Activated T-helper 1 cell treated with anti-CD3 and anti-CD28 coated beads, Interleukin-12 subunit alpha, Interleukin-12 subunit beta, Interleukin-2, Interleukin-4 antibody, amounts not matched to agents 30 ng/mL and 10 ng/mL and 1 ng/mL, durations not matched to agents 14 hours and 24 hours and 36 hours (primary cell): Measurements from ENCODE around the gene TTC12. TPM values are rescaled to one million over a fixed set of nuclear protein-coding genes. Genes with fewer than 3 reads are reported as not detected.

Experiments
- DNase-seq: peaks from one replicate; pipeline ENCODE4 v3.0.0; 2021; ENCODE audit warnings: low spot score
- H3K27ac Mint-ChIP-seq: one replicate; pipeline ENCODE4 v1.8.0; 2021; ENCODE audit warnings: mild to moderate bottlenecking, mixed read lengths
- H3K27me3 Mint-ChIP-seq: one replicate; pipeline ENCODE4 v1.8.0; 2022; ENCODE audit warnings: mild to moderate bottlenecking, moderate library complexity, mixed read lengths; ENCODE audit not compliant: insufficient read depth
- H3K36me3 Mint-ChIP-seq: one replicate; pipeline ENCODE4 v1.8.0; 2021; ENCODE audit warnings: low read depth, mixed read lengths
- H3K4me1 Mint-ChIP-seq: one replicate; pipeline ENCODE4 v1.8.0; 2021; ENCODE audit warnings: low read depth, mixed read lengths
- H3K4me3 Mint-ChIP-seq: one replicate; pipeline ENCODE4 v1.8.0; 2021; ENCODE audit warnings: mild to moderate bottlenecking, moderate library complexity, mixed read lengths
- H3K9me3 Mint-ChIP-seq: one replicate; pipeline ENCODE4 v1.8.0; 2021; ENCODE audit warnings: mixed read lengths
- intact Hi-C: fragments of 100-400 bp; cut with micrococcal nuclease; formaldehyde crosslinking; loops from one replicate; pipeline ENCODE4 v1.15.1; 2024
- total RNA-seq: library from RNA; stranded (reverse); gene quantifications from 2 replicates; pipeline ENCODE4 v1.2.3, GENCODE V29; 2022

TTC12 gene
- total RNA-seq, 1 donor from 2014 or later, result 8.5 TPM

DNA sequence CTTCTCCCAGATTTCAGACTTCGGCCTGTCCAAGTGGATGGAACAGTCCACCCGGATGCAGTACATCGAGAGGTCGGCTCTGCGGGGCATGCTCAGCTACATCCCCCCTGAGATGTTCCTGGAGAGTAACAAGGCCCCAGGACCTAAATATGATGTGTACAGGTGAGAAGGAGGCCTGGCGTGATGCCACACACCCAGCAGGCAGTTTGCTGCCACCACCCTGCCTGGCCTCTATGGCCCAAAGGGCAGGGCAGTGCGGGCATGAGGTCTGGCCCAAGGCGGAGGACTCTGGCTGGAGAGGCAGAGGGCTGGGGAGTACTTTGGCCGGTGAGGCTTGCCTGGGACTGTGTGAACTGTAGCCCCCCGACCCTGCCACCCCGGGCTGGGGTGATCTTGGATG lies 80.5 kb downstream of the TTC12 start:
- H3K9me3 Mint-ChIP-seq, result no peaks in the 10 kb centered on the region
- H3K4me1 Mint-ChIP-seq, result no peaks in the 10 kb centered on the region
- H3K4me3 Mint-ChIP-seq, result no peak overlapping the region
- DNase-seq, result no peak
- H3K27ac Mint-ChIP-seq, result no peak overlapping the region
- intact Hi-C loops, result no loop called here
- no peaks in the 10 kb centered on the region for H3K27me3 Mint-ChIP-seq
- no peaks in the 10 kb centered on the region for H3K36me3 Mint-ChIP-seq

DNA sequence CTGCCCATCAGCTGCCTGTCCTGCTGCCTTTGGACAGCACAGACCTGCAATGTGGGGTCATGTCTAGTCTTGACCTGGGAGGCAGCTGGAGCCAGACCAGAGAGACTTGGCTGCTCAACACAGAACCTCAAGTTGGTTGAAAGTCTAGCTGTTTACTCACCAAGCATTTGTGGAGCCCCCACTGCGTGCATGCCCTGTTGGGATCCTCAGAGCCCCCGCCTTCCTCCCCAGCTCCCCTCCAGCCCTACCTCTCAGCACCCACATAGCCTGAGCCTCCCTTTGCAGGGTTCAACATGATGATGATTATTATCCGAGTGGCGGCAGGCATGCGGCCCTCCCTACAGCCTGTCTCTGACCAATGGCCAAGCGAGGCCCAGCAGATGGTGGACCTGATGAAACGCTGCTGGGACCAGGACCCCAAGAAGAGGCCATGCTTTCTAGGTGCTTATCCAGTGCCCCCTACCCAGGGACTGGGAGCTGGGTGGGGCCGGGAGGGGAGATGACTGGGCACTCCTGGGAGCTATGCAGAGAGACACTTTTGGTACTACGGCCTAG lies 81.5 kb downstream of the TTC12 start:
- no peaks in the 10 kb centered on the region for H3K9me3 Mint-ChIP-seq
- no peak overlapping the region for H3K4me3 Mint-ChIP-seq
- H3K36me3 Mint-ChIP-seq, result no peaks in the 10 kb centered on the region
- H3K27me3 Mint-ChIP-seq, result no peaks in the 10 kb centered on the region
- no peaks in the 10 kb centered on the region for H3K4me1 Mint-ChIP-seq
- intact Hi-C loops, result no loop called here
- DNase-seq, result no peak
- H3K27ac Mint-ChIP-seq, result no peak overlapping the region

DNA sequence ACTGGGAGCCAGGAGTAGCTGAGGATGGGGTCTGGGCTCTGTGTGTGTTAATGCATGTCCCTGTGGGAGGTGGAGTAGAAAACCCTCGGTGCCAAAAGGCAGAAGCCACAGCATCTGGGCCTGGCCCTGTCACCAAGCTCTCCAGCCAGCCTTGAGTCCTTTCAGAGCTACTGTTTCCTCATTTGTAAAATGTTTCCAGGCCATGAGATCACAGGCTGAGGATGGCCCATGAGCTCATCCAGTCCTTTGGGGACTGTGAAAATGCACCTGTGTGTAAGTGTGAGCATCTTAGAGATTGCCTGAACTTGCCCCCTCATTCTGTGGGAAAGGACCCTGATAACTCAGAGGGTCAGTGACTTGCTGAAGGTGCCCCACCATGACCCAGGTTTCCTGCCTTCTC lies 82.3 kb downstream of the TTC12 start:
- Mint-ChIP-seq H3K36me3 (no peaks in the 10 kb centered on the region), H3K4me3 (no peak overlapping the region)

GRCh38 chr11:113397212-113397611 lies 82.8 kb downstream of the TTC12 start:
- Mint-ChIP-seq H3K4me3 (no peak overlapping the region), H3K4me1 (no peaks in the 10 kb centered on the region), H3K27me3 (no peaks in the 10 kb centered on the region), H3K9me3 (no peaks in the 10 kb centered on the region), H3K27ac (no peak overlapping the region), H3K36me3 (no peaks in the 10 kb centered on the region)
- no peak for DNase-seq
- intact Hi-C loops, result no loop called here

More for the DNA sequence above, 82.3 kb downstream of the TTC12 start:
- H3K27me3 Mint-ChIP-seq, result no peaks in the 10 kb centered on the region
- no peaks in the 10 kb centered on the region for H3K9me3 Mint-ChIP-seq
- no peak overlapping the region for H3K27ac Mint-ChIP-seq
- no peaks in the 10 kb centered on the region for H3K4me1 Mint-ChIP-seq
- intact Hi-C loops, result no loop called here
- DNase-seq, result no peak

DNA sequence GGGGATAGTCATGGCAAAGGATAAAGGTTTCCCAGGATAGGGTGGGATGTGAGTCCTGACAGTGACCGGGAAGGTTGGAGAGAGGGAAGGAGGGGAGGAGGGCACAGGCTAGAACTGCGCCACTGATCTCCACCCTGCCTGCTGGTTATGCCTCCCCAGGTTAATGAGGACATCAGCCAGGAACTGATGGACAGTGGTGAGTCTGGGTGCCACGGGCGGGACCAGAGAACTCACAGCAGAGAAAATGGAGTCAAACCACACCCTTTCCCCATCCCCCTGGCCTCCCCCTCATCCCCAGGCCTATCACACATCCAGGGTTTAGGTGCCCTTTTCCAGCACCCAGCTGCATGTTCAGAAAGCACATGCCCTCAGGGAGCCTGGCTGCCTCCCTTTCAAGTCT lies 83.4 kb downstream of the TTC12 start:
- no peak overlapping the region for H3K27ac Mint-ChIP-seq
- no peaks in the 10 kb centered on the region for H3K36me3 Mint-ChIP-seq
- no peak overlapping the region for H3K4me3 Mint-ChIP-seq
- H3K4me1 Mint-ChIP-seq, result no peaks in the 10 kb centered on the region
- H3K27me3 Mint-ChIP-seq, result no peaks in the 10 kb centered on the region
- H3K9me3 Mint-ChIP-seq, result no peaks in the 10 kb centered on the region
- intact Hi-C loops, result no loop called here
- no peak for DNase-seq

GRCh38 chr11:113398669-113399430 lies 84.5 kb downstream of the TTC12 start:
- Mint-ChIP-seq H3K27me3 (no peaks in the 10 kb centered on the region), H3K36me3 (no peaks in the 10 kb centered on the region), H3K27ac (no peak overlapping the region), H3K4me1 (no peaks in the 10 kb centered on the region), H3K4me3 (no peak overlapping the region), H3K9me3 (no peaks in the 10 kb centered on the region)
- no peak for DNase-seq
- intact Hi-C loops, result no loop called here

DNA sequence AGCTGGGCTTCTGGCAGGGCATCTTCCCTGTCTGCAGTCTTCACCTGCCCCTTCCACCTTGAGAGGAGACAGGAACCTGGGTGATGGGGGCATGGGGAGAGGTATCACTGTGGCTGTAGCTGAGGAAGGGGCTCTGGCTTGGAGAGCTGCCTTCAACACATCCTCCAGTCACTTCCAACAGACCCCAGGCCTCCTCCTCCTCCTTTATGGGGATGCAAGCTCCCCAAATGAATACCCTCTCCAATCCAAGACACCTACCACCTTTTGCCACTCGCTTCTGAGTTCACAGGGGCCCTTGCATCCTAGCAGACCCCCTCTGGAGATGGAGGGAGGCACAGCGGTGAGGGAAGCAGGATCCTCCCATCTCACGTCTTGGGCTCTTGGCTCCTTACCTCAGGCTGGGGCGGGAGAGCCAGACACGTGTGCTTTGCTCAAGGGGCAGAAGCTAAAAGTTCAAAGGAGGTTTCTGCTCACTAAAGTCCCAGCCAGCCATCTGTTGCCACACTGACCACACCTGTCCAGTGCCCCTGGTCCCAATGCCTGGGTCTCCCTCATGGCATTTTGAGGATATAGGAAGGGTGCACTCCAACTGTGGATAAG lies 86.3 kb downstream of the TTC12 start:
- Mint-ChIP-seq H3K36me3 (no peaks in the 10 kb centered on the region), H3K4me1 (no peaks in the 10 kb centered on the region), H3K4me3 (no peak overlapping the region), H3K27ac (no peak overlapping the region), H3K9me3 (no peaks in the 10 kb centered on the region), H3K27me3 (no peaks in the 10 kb centered on the region)
- intact Hi-C loops, result no loop called here
- DNase-seq, result no peak

- intact Hi-C loops, result no loop called here
- H3K9me3 Mint-ChIP-seq, result no peaks in the 10 kb centered on the region
- no peak overlapping the region for H3K27ac Mint-ChIP-seq
- H3K4me1 Mint-ChIP-seq, result no peaks in the 10 kb centered on the region
- no peaks in the 10 kb centered on the region for H3K36me3 Mint-ChIP-seq
- DNase-seq, result no peak
- no peak overlapping the region for H3K4me3 Mint-ChIP-seq
- H3K27me3 Mint-ChIP-seq, result no peaks in the 10 kb centered on the region
Measured at GRCh38 chr11:113401718-113402117, 87.3 kb downstream of the TTC12 start.

GRCh38 chr11:113404859-113405430 lies 90.6 kb downstream of the TTC12 start:
- no peak for DNase-seq
- intact Hi-C loops, result no loop called here
- H3K4me3 Mint-ChIP-seq, result no peak overlapping the region

DNA sequence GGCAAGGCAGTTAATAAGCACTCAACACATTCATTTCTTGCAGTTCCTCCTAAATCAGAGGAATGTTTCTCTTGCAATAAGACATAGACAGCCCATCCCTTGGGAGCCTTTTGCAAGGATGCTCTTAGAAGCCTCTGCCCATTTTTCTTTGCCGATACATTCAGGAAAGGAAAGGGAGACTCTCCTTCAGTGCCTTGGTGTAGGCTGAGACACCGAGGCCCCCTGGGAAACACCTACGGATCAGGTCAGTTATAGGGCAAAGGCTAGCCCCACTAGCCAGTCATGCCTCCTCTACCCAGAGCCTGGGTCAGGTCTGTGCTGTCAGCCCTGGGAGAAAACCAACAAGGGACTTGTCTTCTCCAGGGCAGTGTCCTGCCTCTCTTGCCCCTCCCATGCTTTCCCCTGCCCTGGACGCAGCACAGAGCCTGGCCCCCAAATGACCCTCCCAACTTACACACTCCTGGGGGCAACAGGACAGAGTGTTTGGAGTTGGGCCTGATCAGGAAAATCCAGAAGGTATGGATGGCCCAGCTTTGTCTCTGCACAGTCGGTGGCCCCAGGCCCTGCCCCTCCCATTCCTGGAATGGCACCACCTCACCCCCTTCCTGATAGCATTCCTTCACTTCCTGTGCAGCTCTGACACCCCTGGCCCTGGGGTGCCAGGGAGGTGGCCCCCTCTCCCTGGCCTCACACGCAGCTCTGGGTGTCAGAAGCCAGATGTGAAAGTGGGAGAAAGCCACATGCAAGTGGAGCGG lies 91.5 kb downstream of the TTC12 start:
- Mint-ChIP-seq H3K27me3 (no peaks in the 10 kb centered on the region), H3K9me3 (no peaks in the 10 kb centered on the region), H3K4me3 (no peak overlapping the region), H3K27ac (no peak overlapping the region), H3K36me3 (no peaks in the 10 kb centered on the region), H3K4me1 (no peaks in the 10 kb centered on the region)
- intact Hi-C loops, result no loop called here
- DNase-seq, result no peak

More at GRCh38 chr11:113404859-113405430, 90.6 kb downstream of the TTC12 start:
- Mint-ChIP-seq H3K27ac (no peak overlapping the region), H3K27me3 (no peaks in the 10 kb centered on the region), H3K36me3 (no peaks in the 10 kb centered on the region), H3K9me3 (no peaks in the 10 kb centered on the region), H3K4me1 (no peaks in the 10 kb centered on the region)

DNA sequence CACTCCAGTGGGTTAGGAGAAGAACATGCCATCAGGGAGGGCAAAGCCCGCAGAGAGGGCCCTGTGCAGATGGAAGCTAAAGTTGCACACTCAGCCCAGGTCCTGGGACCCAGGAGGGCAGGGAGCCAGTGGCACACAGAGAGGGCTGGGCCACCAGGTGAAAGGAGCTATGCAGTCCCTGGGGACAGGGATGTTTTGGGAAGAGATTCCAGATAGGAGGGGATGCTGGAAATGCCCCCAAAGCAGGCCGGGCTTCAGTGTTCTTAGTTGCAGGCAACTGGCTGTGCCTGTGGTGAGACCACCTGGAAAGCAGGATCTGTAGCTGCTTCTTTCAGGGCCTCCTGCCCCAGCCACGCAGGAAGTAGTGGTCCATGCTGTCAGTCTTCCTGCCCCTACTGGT lies 92.8 kb downstream of the TTC12 start:
- no peaks in the 10 kb centered on the region for H3K27me3 Mint-ChIP-seq
- no peak overlapping the region for H3K4me3 Mint-ChIP-seq
- intact Hi-C loops, result no loop called here
- H3K36me3 Mint-ChIP-seq, result no peaks in the 10 kb centered on the region
- H3K9me3 Mint-ChIP-seq, result no peaks in the 10 kb centered on the region
- H3K4me1 Mint-ChIP-seq, result no peaks in the 10 kb centered on the region
- no peak for DNase-seq
- no peak overlapping the region for H3K27ac Mint-ChIP-seq

DNA sequence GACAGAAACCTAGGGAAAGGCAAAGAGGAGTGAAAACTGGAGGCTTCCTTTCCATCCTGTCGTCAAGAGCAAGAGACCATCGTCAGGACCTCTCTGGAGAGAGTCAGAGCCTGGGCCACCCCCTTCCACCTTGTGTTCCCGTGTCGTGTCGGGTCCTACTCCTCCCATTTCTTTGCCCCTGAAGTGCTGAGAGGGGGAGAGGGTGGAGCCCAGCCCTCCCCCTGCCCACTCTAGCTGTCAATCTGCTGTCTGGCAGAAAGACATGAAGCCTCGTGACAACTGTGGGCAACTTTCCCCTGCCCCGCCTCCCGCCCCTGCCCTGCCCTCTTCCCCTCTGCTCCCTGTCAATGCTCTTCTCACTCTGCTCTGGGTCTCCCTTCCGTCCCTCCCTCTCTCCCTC lies 93.8 kb downstream of the TTC12 start:
- Mint-ChIP-seq H3K4me3 (no peak overlapping the region), H3K27me3 (no peaks in the 10 kb centered on the region), H3K36me3 (no peaks in the 10 kb centered on the region), H3K9me3 (no peaks in the 10 kb centered on the region), H3K4me1 (no peaks in the 10 kb centered on the region), H3K27ac (no peak overlapping the region)
- intact Hi-C loops, result no loop called here
- no peak for DNase-seq

- Mint-ChIP-seq H3K27ac (no peak overlapping the region), H3K27me3 (no peaks in the 10 kb centered on the region), H3K4me1 (no peaks in the 10 kb centered on the region), H3K9me3 (no peaks in the 10 kb centered on the region), H3K4me3 (no peak overlapping the region), H3K36me3 (no peaks in the 10 kb centered on the region)
- intact Hi-C loops, result no loop called here
- DNase-seq, result no peak
Measured at GRCh38 chr11:113408887-113409286, 94.5 kb downstream of the TTC12 start.
